OCI-LY7 (cell line): Measurements from ENCODE around the gene MMP15. TPM values are rescaled to one million over a fixed set of nuclear protein-coding genes. Genes with fewer than 3 reads are reported as not detected.
A peak's percentile ranks its signal among the peaks of the same experiment; 100 is the strongest.

ENCODE experiments used
- BruUV-seq: library from RNA; stranded (reverse); fragments of 400-500 nt; replicated peaks from 2 replicates; lab custom pipeline; 2021; lab: Mats Ljungman, UMichigan
- CTCF ChIA-PET: fragments of 300-600 bp; sonication (Branson Sonifier 250); formaldehyde crosslinking; loops from one replicate; lab custom pipeline; 2022; ENCODE audit warnings: antibody characterized with exemption; ENCODE audit not compliant: unreplicated experiment; lab: Charles Lee
- POLR2A ChIA-PET: fragments of 300-600 bp; sonication (Branson Sonifier 250); formaldehyde crosslinking; loops from one replicate; lab custom pipeline; 2022; ENCODE audit warnings: antibody characterized with exemption; lab: Charles Lee
- DNase-seq: peaks from one replicate; pipeline ENCODE4 v3.0.0-alpha.2; 2015; ENCODE audit warnings: low spot score
- H2AFZ ChIP-seq: fragments of 200-600 bp; sonication (generic), shearing (Covaris generic); 2 replicates; pipeline ENCODE4 v1.6.1; 2014; ENCODE audit warnings: mild to moderate bottlenecking, antibody characterized with exemption, low read length, moderate library complexity
- H3K27ac ChIP-seq: fragments of 200-600 bp; sonication (generic); 2 replicates; pipeline ENCODE4 v1.5.1; 2014; ENCODE audit warnings: mixed run types, low read depth, mild to moderate bottlenecking, moderate library complexity, low read length, inconsistent platforms; ENCODE audit not compliant: poor library complexity, severe bottlenecking
- H3K36me3 ChIP-seq: fragments of 200-600 bp; sonication (generic); 2 replicates; pipeline ENCODE4 v1.6.1; 2014; ENCODE audit warnings: mild to moderate bottlenecking, antibody characterized with exemption, low read length, moderate library complexity, mixed read lengths; ENCODE audit not compliant: insufficient read depth
- H3K4me1 ChIP-seq: fragments of 200-600 bp; sonication (generic); 2 replicates; pipeline ENCODE4 v1.5.1; 2014; ENCODE audit warnings: mild to moderate bottlenecking, low read length; ENCODE audit not compliant: insufficient read depth, poor library complexity, severe bottlenecking
- H3K4me2 ChIP-seq: fragments of 200-600 bp; sonication (generic); 2 replicates; pipeline ENCODE4 v1.6.1; 2014; ENCODE audit warnings: mild to moderate bottlenecking, low read length
- H3K4me3 ChIP-seq: fragments of 200-600 bp; sonication (generic); 2 replicates; pipeline ENCODE4 v1.5.1; 2014; ENCODE audit warnings: mild to moderate bottlenecking, low read depth, low read length; ENCODE audit not compliant: poor library complexity, severe bottlenecking
- H3K79me2 ChIP-seq: fragments of 200-600 bp; sonication (generic); 2 replicates; pipeline ENCODE4 v1.6.1; 2016; ENCODE audit warnings: low read depth, mild to moderate bottlenecking, low read length, moderate library complexity, mixed read lengths; ENCODE audit not compliant: insufficient read depth
- H3K9me2 ChIP-seq: fragments of 200-600 bp; sonication (generic); 2 replicates; pipeline ENCODE4 v1.6.1; 2016; ENCODE audit warnings: mild to moderate bottlenecking, low read length, mixed read lengths; ENCODE audit not compliant: insufficient read depth
- H3K9me3 ChIP-seq: fragments of 200-600 bp; sonication (generic); 2 replicates; pipeline ENCODE4 v1.6.1; 2014; ENCODE audit warnings: mild to moderate bottlenecking, mixed run types, low read length, mixed read lengths
- H4K20me1 ChIP-seq: fragments of 200-600 bp; sonication (generic); 2 replicates; pipeline ENCODE4 v1.6.1; 2014; ENCODE audit warnings: mild to moderate bottlenecking, antibody characterized with exemption, low read length, moderate library complexity, mixed read lengths; ENCODE audit not compliant: insufficient read depth
- EZH2phosphoT487 ChIP-seq: fragments of 200-600 bp; sonication (generic); IDR thresholded peaks from 2 replicates; pipeline ENCODE4 v1.6.1; 2018; ENCODE audit warnings: low read depth, borderline replicate concordance, mild to moderate bottlenecking, mixed run types, antibody characterized with exemption, low read length, moderate library complexity, mixed read lengths
- intact Hi-C: fragments of 100-400 bp; cut with micrococcal nuclease; formaldehyde crosslinking; loops from one replicate; pipeline ENCODE4 v1.10.0; 2022; ENCODE audit not compliant: unreplicated experiment
- total RNA-seq, 2 experiments: library from RNA; depleted of rRNA in 1 of 2; stranded (reverse); fragments of >200 nt in 1 of 2; shearing (Covaris generic) in 1 of 2; gene quantifications; 2 replicates each; pipeline ENCODE4 v1.2.3, GENCODE V29; 2014 to 2022
- TF ChIP-seq, protein P1 (sequence below): fragments of 200-600 bp; sonication (generic); conservative IDR thresholded peaks from 2 replicates; pipeline ENCODE4 v1.5.1; 2014; ENCODE audit warnings: mild to moderate bottlenecking, antibody characterized with exemption, low read length, moderate library complexity, mixed read lengths

Gene MMP15
- total RNA-seq, 2 experiments from 2014 or later: 0.21 TPM; not detected in 1

DNA sequence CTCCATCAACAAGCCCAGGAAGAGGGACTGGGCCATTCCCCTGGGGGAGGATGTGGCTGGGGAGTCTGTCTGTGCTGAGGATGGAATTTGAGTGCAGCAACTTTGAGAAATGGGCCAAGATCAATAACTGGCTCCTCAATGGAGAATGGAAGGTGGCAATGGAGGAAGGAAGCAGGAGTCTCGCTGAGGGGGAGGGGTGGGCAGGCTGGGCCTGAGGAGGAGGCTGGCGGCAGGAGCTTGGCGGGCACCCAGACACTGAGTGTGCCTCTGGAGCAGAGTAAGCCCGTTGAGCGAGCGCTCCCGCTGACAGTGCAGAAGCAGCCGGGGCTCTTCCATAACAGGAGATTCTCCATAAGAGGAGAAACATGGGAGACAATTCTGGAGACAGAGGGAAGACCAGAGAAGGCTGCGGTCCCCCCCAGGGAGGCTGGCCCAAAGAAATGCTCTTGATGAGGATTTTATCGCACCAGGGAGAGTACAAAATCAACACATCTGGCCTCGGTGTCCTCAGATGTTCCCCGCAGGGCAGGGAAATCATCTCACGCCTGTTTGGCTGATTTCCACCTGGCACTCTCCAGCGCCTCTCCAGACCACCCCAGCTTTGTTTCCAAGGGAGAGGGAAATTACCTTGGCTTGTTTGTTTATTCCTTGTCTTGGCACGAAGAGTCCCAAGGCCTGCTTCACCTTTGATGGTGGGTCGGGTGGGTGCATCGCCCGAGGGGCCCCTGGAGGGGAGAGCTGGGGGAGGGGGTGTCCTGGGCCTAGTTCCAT, 2.8 kb upstream of the MMP15 start:
- Histone ChIP-seq H4K20me1 (no peaks in the 10 kb centered on the region), H2AFZ (no peak overlapping the region), H3K79me2 (no peaks in the 10 kb centered on the region), H3K4me3 (no peak overlapping the region), H3K36me3 (peaks cover 7% of the 10 kb centered on the region; the same call in 1 of the 2 replicates), H3K9me3 (no peaks in the 10 kb centered on the region), H3K4me1 (peaks cover 8% of the 10 kb centered on the region), H3K9me2 (no peaks in the 10 kb centered on the region), H3K4me2 (no peak overlapping the region), H3K27ac (no peak overlapping the region)
- no peak for DNase-seq
- POLR2A ChIA-PET: interaction anchor here (0.6 to 1.2 kb wide), 4 partner anchors 97 to 307 kb away, joined by 3 read pairs; partner anchors contain the start of gene CFAP20
- CTCF ChIA-PET: interaction anchor here (1.1 kb wide), 1 partner anchor 103 kb away, joined by 3 read pairs; no protein-coding TSS in a partner anchor
- TF ChIP-seq, protein P1, sequence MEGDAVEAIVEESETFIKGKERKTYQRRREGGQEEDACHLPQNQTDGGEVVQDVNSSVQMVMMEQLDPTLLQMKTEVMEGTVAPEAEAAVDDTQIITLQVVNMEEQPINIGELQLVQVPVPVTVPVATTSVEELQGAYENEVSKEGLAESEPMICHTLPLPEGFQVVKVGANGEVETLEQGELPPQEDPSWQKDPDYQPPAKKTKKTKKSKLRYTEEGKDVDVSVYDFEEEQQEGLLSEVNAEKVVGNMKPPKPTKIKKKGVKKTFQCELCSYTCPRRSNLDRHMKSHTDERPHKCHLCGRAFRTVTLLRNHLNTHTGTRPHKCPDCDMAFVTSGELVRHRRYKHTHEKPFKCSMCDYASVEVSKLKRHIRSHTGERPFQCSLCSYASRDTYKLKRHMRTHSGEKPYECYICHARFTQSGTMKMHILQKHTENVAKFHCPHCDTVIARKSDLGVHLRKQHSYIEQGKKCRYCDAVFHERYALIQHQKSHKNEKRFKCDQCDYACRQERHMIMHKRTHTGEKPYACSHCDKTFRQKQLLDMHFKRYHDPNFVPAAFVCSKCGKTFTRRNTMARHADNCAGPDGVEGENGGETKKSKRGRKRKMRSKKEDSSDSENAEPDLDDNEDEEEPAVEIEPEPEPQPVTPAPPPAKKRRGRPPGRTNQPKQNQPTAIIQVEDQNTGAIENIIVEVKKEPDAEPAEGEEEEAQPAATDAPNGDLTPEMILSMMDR: no peak
- TF ChIP-seq EZH2phosphoT487: no peak
- BruUV-seq: no TSS peak
- intact Hi-C loops: no loop called here

DNA sequence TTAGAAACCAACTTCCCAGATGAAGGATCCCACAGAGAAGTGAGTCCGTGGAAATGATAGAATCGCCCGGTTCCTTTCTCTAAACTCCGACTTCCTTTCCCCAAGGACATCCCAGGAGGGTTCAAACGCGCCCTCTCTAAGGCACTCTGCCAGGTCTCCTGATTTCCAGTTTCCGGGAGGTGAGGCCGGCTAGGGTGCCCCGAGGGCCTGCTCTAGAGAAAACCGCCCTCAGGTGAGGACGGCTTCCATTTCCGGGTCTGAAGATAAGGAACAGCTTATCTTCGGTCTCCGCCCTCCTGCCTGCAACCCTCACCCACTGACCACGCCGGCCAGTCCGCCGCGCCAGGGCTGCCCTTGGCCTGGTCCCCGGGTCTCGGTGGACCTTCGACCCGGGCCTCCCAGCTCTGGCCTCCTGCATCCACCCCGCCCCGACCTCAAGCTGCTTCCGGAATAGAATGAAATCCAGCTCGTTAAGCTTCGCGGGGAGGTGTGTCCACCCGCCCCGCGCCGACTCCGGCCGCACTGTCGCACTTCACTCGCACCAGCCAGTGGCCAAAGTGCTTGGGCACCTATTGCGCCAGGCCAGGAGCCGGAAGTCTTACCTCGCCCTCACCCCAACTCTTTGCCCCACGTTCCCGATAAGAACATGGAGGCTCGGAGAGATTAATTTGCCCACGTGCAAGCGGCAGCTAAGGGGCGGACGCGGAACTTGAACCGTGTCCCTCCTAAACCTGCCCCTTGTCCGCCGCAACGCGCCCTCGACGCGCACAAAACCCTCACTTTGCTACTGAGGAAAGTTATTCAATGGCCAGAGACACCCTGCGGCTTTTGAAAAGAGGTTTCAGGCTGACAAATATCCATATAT, 836 bp upstream of the MMP15 start:
- no peak for TF ChIP-seq EZH2phosphoT487
- TF ChIP-seq, protein P1: no peak
- H3K4me3 ChIP-seq: peak overlapping the region; percentile 66
- no peak for DNase-seq
- H2AFZ ChIP-seq: no peak overlapping the region; the same call in 1 of the 2 replicates
- peaks cover 8% of the 10 kb centered on the region for H3K4me1 ChIP-seq
- H3K36me3 ChIP-seq: no peaks in the 10 kb centered on the region; the same call in 1 of the 2 replicates
- H3K79me2 ChIP-seq: no peaks in the 10 kb centered on the region
- H3K9me3 ChIP-seq: no peaks in the 10 kb centered on the region
- no peak overlapping the region for H3K27ac ChIP-seq
- no TSS peak for BruUV-seq
- ChIA-PET CTCF (interaction anchor here (0.6 kb wide), 1 partner anchor 89 kb away, joined by 4 read pairs; no protein-coding TSS in a partner anchor), POLR2A (interaction anchor here (0.6 kb wide), 1 partner anchor 496 kb away, joined by 5 read pairs; no protein-coding TSS in a partner anchor)
- H3K9me2 ChIP-seq: no peaks in the 10 kb centered on the region
- intact Hi-C loops: loop anchor here (5.0 kb wide), 1 partner anchor 173 kb away; the partner anchor contains the start of gene CSNK2A2
- no peaks in the 10 kb centered on the region for H4K20me1 ChIP-seq
- H3K4me2 ChIP-seq: peak overlapping the region; percentile 95
